T-helper 1 cell treated with Interleukin-12 subunit alpha and Interleukin-12 subunit beta and Interleukin-4 antibody, amounts not matched to agents 30 μg/mL and 1 μg/mL, for 36 hours (primary cell): ENCODE measurements around the gene PTPRK.

Experiments
- H3K27ac Mint-ChIP-seq: one replicate; pipeline ENCODE4 v1.8.0; 2021; ENCODE audit warnings: mild to moderate bottlenecking, mixed read lengths
- H3K27me3 Mint-ChIP-seq: one replicate; pipeline ENCODE4 v1.8.0; 2021; ENCODE audit warnings: low read depth, mixed read lengths
- H3K36me3 Mint-ChIP-seq: one replicate; pipeline ENCODE4 v1.8.0; 2021; ENCODE audit warnings: low read depth, mixed read lengths
- H3K4me1 Mint-ChIP-seq: one replicate; pipeline ENCODE4 v1.8.0; 2021; ENCODE audit warnings: low read depth, mixed read lengths
- H3K4me3 Mint-ChIP-seq: one replicate; pipeline ENCODE4 v1.8.0; 2021; ENCODE audit warnings: mild to moderate bottlenecking, moderate library complexity, mixed read lengths
- H3K9me3 Mint-ChIP-seq: one replicate; pipeline ENCODE4 v1.8.0; 2021; ENCODE audit warnings: mixed read lengths

Gene PTPRK

DNA sequence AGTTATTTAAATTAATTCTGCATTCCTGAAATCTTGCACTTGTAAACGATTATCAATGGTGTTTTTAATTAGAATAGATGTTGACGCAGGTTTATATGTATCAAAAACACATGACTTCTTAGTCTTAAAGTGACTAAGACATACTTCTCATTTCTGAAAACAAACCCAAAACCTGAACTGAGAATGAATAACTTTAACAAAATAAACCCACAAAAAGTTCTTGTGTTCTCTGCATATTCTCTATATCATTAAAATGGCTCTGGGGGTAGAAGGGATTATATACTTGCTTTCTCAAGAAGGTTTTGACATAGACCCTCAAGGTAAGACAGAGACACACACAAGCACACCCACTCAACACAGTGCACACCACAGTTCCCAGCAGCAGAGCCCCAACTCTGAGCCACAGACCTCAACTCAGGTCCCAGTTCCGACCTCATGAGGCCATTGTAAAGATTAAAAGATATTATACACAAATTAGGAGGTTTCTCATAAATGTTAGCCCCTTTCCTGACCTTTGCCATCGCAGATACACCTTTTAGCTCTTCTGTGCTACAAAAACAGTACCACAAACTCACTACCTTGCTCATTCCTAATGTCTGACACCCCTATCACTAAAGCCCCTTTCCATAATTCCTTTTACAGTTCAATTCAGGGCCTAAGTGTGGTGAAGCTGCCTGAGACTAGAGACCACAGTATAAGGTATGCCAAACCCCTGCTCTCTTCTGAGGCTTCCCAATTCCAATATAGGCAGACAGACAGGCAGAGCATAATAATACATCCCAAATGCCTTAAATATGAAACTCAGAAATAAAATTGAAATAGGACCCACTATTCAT lies 267.8 kb downstream of the PTPRK start:
- H3K27me3 Mint-ChIP-seq, result no peaks in the 10 kb centered on the region
- no peak overlapping the region for H3K27ac Mint-ChIP-seq
- peaks cover 10% of the 10 kb centered on the region for H3K4me1 Mint-ChIP-seq
- no peaks in the 10 kb centered on the region for H3K36me3 Mint-ChIP-seq
- H3K9me3 Mint-ChIP-seq, result no peaks in the 10 kb centered on the region
- H3K4me3 Mint-ChIP-seq, result no peak overlapping the region

GRCh38 chr6:128251445-128252340 lies 268.7 kb downstream of the PTPRK start:
- H3K9me3 Mint-ChIP-seq, result no peaks in the 10 kb centered on the region
- H3K27me3 Mint-ChIP-seq, result no peaks in the 10 kb centered on the region
- H3K27ac Mint-ChIP-seq, result no peak overlapping the region
- peaks cover 10% of the 10 kb centered on the region for H3K4me1 Mint-ChIP-seq
- no peak overlapping the region for H3K4me3 Mint-ChIP-seq
- no peaks in the 10 kb centered on the region for H3K36me3 Mint-ChIP-seq

DNA sequence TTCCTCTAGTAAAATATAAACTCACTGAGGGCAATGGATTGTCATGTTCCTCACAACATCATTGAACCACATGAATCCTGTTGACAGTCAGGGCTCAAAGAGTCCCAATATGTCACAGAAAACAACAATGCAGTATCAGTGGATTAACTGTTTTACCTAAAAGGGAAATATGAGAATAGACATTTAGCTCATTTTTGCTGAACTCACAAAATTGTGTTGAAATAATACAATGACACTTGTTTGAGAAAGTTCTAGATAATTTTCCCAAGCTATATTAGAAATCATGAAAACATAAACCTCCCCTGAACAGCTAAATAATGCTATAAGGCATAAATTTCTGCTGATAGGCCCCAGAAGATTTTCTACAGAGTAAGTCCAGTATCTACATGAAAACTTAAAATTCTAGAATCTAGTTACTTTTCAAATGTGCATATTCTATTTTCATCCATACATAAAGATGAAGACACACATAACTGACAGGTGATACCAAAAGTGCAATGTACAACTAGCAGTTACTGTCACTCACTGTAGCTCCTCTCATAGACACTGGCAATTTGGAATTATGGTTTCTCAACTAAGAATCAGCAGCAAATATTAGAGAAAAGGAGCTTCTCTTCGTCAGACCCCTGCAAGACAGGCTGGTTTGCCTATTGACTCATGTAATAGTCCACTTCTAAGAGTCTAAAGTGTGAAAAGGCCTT lies 269.9 kb downstream of the PTPRK start:
- H3K4me3 Mint-ChIP-seq, result no peak overlapping the region
- H3K9me3 Mint-ChIP-seq, result no peaks in the 10 kb centered on the region
- no peak overlapping the region for H3K27ac Mint-ChIP-seq
- no peaks in the 10 kb centered on the region for H3K27me3 Mint-ChIP-seq
- peaks cover 10% of the 10 kb centered on the region for H3K4me1 Mint-ChIP-seq
- H3K36me3 Mint-ChIP-seq, result no peaks in the 10 kb centered on the region

DNA sequence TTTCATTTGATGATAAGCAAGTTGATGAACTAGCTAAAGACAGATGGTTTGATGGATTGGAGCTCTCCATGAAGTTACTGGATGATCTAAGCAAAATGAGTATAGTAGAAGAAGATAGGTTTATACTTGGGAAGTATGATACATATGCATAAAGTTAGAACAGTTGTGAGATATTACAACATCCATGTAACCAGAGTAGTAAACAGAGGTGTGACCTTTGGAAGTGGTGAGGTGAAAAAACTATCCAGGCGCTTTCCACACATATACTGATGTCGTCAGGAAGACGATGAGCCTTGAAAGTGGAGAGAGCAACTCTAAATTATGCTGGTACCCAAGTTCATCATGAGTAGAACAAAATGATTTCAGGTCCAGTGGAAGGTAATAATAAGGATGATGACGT lies 271.0 kb downstream of the PTPRK start:
- H3K4me3 Mint-ChIP-seq, result no peak overlapping the region
- no peaks in the 10 kb centered on the region for H3K27me3 Mint-ChIP-seq
- no peak overlapping the region for H3K27ac Mint-ChIP-seq
- no peaks in the 10 kb centered on the region for H3K36me3 Mint-ChIP-seq
- H3K4me1 Mint-ChIP-seq, result peaks cover 10% of the 10 kb centered on the region
- no peaks in the 10 kb centered on the region for H3K9me3 Mint-ChIP-seq

GRCh38 chr6:128246472-128247260 lies 273.7 kb downstream of the PTPRK start:
- H3K36me3 Mint-ChIP-seq, result no peaks in the 10 kb centered on the region
- no peaks in the 10 kb centered on the region for H3K27me3 Mint-ChIP-seq
- no peak overlapping the region for H3K27ac Mint-ChIP-seq
- no peak overlapping the region for H3K4me3 Mint-ChIP-seq
- no peaks in the 10 kb centered on the region for H3K9me3 Mint-ChIP-seq
- peaks cover 2% of the 10 kb centered on the region for H3K4me1 Mint-ChIP-seq

DNA sequence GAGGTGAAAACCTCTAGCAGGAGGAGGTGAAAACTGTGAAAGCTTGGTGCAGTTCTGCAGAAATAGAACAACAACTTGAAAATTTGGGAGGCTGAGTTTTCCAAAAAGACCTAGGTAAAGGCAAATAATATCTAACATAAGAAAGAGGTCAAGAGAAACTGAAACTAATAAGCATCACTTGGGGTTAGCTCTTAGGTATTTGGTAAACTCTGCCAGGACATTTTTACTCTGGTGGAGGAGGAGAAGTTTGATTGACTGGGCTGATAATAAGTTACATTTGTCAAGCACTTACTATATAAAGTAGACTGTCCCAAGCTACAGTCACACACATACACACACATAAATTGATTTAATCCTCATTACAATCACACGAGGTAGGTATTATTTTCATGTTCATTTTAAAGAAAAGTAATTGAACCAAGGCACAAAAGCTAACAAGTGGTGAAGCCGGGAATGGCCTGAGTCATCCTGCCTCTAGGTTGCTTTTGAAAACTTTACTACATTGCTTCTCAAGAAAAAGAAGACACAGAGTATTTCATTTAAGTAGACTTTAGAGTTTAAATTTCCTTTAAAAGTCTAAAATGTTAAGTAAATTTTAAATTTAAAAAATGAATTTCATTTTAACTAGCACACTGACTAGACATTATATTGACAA lies 275.5 kb downstream of the PTPRK start:
- Mint-ChIP-seq H3K36me3 (no peaks in the 10 kb centered on the region), H3K9me3 (no peaks in the 10 kb centered on the region), H3K27me3 (no peaks in the 10 kb centered on the region), H3K4me1 (peaks cover 4% of the 10 kb centered on the region), H3K4me3 (no peak overlapping the region), H3K27ac (no peak overlapping the region)

- peaks cover 4% of the 10 kb centered on the region for H3K4me1 Mint-ChIP-seq
- no peaks in the 10 kb centered on the region for H3K27me3 Mint-ChIP-seq
- no peak overlapping the region for H3K27ac Mint-ChIP-seq
- no peaks in the 10 kb centered on the region for H3K9me3 Mint-ChIP-seq
- H3K4me3 Mint-ChIP-seq, result no peak overlapping the region
- H3K36me3 Mint-ChIP-seq, result no peaks in the 10 kb centered on the region
Observed at GRCh38 chr6:128242765-128243403, 277.5 kb downstream of the PTPRK start.

DNA sequence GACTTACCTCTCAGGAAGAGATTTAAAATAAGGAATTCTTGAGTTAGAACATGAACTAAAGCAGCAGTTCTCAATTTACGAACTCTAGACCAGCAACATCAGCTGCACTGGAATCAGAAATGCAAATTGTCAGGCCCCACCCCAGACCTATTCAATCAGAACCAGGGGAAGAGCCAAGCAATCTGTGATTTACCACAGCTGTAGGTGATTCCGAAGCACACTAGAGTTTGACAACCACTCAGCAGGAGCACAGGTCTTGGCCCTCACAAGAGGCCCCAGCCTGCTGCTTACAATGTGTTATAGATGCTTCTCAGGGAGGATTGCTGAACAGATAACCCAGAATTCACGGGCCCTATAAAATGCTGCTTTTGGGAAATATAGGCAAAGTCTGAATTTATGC lies 279.2 kb downstream of the PTPRK start:
- Mint-ChIP-seq H3K27me3 (no peaks in the 10 kb centered on the region), H3K36me3 (no peaks in the 10 kb centered on the region), H3K4me3 (no peak overlapping the region), H3K4me1 (peaks cover 4% of the 10 kb centered on the region), H3K9me3 (no peaks in the 10 kb centered on the region), H3K27ac (no peak overlapping the region)

- Mint-ChIP-seq H3K4me1 (peaks cover 4% of the 10 kb centered on the region), H3K27ac (no peak overlapping the region), H3K4me3 (no peak overlapping the region), H3K27me3 (no peaks in the 10 kb centered on the region), H3K36me3 (no peaks in the 10 kb centered on the region), H3K9me3 (no peaks in the 10 kb centered on the region)
Observed at GRCh38 chr6:128240024-128240428, 280.4 kb downstream of the PTPRK start.

DNA sequence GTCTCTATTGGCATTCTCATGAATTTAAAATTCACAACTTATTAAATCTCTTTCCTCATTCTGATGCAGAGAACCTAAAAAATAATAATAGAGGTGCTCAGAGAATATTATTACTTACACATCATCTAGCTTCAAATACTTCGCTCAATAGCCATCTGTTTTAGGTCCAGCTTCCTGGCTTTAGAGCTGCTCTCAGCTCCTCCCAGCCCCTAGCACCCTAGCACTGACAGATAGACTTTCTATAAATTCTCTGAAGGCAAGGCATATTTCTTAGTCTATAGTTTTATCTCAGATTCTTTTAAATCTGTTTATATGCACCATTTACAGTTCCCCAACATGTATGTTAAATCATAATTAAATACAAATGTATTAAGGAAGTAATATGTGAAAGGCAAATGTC lies 281.3 kb downstream of the PTPRK start:
- Mint-ChIP-seq H3K27me3 (no peaks in the 10 kb centered on the region), H3K27ac (no peak overlapping the region), H3K4me1 (peaks cover 4% of the 10 kb centered on the region), H3K36me3 (no peaks in the 10 kb centered on the region), H3K9me3 (no peaks in the 10 kb centered on the region), H3K4me3 (no peak overlapping the region)

DNA sequence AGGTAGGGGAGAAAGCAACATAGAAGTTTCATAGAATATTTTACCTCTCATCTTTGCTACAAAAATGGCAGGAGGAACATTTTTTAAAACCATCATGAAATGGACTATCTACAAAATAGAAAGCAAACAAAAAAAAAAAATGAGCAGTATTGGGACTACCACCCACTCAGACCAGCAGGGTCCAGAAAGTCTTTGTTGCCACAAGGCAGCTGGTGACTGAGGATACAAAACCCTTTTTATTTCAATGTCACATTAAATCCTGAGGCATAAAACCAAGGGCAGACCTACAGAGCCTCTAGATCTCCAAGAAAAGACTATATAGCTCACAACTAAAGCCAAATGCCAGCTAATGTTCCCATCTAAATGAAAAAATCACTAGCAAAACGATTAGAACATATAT lies 282.2 kb downstream of the PTPRK start:
- Mint-ChIP-seq H3K36me3 (no peaks in the 10 kb centered on the region), H3K4me3 (no peak overlapping the region), H3K4me1 (peaks cover 4% of the 10 kb centered on the region), H3K9me3 (no peaks in the 10 kb centered on the region), H3K27me3 (no peaks in the 10 kb centered on the region), H3K27ac (no peak overlapping the region)

DNA sequence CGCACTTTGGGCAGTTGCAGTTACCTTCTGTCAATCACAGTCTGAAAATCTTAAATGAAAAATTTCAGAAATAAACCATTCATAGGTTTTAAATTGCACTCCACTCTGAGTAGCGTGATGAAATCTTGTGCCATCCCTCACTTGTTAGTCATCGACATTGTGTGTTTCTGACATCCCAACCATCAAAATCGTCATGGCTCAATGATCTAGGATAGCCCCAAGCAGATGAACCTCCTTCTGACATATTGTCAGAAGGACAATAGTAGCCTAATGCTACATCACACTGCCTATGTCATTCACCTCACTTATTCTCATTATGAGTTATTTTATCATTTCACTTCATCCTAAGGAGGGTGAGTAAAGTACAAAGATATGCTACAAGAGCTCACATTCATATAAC lies 284.8 kb downstream of the PTPRK start:
- no peaks in the 10 kb centered on the region for H3K9me3 Mint-ChIP-seq
- H3K36me3 Mint-ChIP-seq, result no peaks in the 10 kb centered on the region
- H3K27me3 Mint-ChIP-seq, result no peaks in the 10 kb centered on the region
- H3K4me3 Mint-ChIP-seq, result no peak overlapping the region
- peaks cover 4% of the 10 kb centered on the region for H3K4me1 Mint-ChIP-seq
- H3K27ac Mint-ChIP-seq, result no peak overlapping the region

- Mint-ChIP-seq H3K27ac (no peak overlapping the region), H3K4me3 (no peak overlapping the region), H3K9me3 (no peaks in the 10 kb centered on the region), H3K36me3 (no peaks in the 10 kb centered on the region), H3K4me1 (no peaks in the 10 kb centered on the region), H3K27me3 (no peaks in the 10 kb centered on the region)
Observed at GRCh38 chr6:128233531-128233930, 286.9 kb downstream of the PTPRK start.
